A375 (cell line): ENCODE measurements around the gene LYG2. TPM values are rescaled to one million over a fixed set of nuclear protein-coding genes. Genes with fewer than 3 reads are reported as not detected.

Experiments used
- small RNA-seq: library from RNA; depleted of rRNA; stranded (forward); fragments of <200 nt; gene quantifications from one replicate; pipeline ENCODE3, GENCODE V24; 2014
- total RNA-seq: library from RNA; depleted of rRNA; stranded (reverse); fragments of >200 nt; shearing (Covaris generic); gene quantifications from 2 replicates; pipeline ENCODE4 v1.2.3, GENCODE V29; 2014; rRNA removed

LYG2 gene
- 0.72 TPM in 1 of 2 replicates, not detected in the other for total RNA-seq

DNA sequence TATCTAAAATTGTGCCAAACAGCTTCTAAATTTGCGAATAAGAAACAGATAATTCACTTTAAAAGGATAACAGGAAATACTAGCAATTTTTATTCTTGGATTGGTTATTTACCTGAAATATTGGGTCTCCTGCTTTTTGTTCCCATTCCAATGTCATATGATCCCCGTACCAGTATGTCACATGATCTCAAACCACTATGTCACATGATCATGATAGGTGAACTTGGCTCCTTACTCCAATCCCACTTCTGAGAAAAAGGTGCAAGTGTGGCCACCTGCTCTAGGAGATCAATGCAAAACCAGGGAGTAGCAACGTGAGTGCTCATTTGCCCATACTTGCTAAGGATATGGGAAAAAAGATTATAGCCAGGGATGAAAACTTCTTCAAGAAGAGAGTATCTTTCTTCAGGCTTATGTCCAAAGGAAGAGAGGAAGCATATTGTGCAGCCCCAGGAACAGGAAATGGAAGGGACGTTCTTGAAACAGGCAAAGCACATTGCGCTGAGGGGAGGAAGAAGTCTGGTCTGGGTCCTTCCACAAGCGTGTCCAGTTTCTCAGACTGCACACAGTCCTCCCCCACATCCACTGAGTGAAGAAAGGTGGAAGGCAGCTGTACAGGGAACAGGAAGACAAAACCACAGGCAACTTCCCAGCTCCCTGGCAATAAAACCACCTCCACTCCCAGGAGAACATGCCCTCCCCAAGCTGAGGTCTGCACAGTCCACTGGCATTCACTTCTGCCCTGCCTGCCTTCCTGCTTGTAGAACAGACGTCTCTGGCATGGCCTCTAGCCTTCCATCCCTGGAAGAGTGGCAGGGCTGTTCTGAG lies at the start of gene LYG2:
LYG2 (minus strand) TSS at position 176 of the 828 bp plus-strand sequence. CDS start 1,406 bp downstream, outside the sequence.

DNA sequence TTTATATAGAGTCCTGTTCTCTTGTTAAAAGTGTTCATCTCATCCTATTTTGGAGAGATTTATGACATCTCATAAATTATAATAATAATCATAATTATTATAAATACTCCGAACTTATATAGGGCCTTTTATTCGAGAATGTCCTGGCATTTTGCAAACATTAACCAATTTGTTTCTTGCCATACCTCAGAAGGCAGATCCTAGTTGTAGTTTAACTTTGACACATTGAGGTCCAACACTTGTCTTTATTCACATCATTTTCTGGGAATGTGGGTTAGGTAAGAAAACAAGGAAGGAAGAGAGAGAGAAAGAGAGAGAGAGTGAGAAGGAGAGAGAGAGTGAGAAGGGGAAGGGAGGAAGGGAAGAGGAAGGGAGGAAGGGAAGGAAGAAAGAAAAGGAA lies 45.6 kb upstream of the LYG2 start, which contains the start of gene LYG1:
LYG1 (minus strand) TSS at position 101 of the 400 bp plus-strand sequence. CDS start 5,527 bp downstream, outside the sequence.

Small RNA genes lying within 50 kb of the gene (small RNA-seq; reads per million reads assigned to genes)
- not detected for gene AC092587.1

Other genes starting within 250 kb of the LYG2 start
- 0.13 and 0.41 TPM in 2 replicates for gene C2orf15, start 114.0 kb downstream of the LYG2 start, total RNA-seq
- gene TSGA10, start 100.7 kb downstream of the LYG2 start, total RNA-seq = 1.6 and 1.8 TPM in 2 replicates
- 5.1 and 5.5 TPM in 2 replicates for gene LIPT1, start 100.7 kb downstream of the LYG2 start, total RNA-seq
- 15.6 and 20.3 TPM in 2 replicates for gene MITD1, start 74.6 kb downstream of the LYG2 start, total RNA-seq
- 37.0 and 37.9 TPM in 2 replicates for gene MRPL30, start 74.5 kb downstream of the LYG2 start, total RNA-seq
- gene LYG1, start 45.5 kb upstream of the LYG2 start, total RNA-seq = 0.15 and 0.45 TPM in 2 replicates
- 19.4 and 30.2 TPM in 2 replicates for gene TXNDC9, start 80.7 kb upstream of the LYG2 start, total RNA-seq
- 15.2 and 20.2 TPM in 2 replicates for gene EIF5B, start 81.7 kb upstream of the LYG2 start, total RNA-seq
- 17.8 and 21.2 TPM in 2 replicates for gene REV1, start 234.4 kb upstream of the LYG2 start, total RNA-seq